NCI-H1930 (cell line): ENCODE data around the gene RENBP.
A peak's percentile ranks its signal among the peaks of the same experiment; 100 is the strongest.

Source experiments
- DNase-seq, 2 experiments: peaks; one replicate each; lab custom pipeline; 2025; lab: John Stamatoyannopoulos, UW

The RENBP gene

DNA sequence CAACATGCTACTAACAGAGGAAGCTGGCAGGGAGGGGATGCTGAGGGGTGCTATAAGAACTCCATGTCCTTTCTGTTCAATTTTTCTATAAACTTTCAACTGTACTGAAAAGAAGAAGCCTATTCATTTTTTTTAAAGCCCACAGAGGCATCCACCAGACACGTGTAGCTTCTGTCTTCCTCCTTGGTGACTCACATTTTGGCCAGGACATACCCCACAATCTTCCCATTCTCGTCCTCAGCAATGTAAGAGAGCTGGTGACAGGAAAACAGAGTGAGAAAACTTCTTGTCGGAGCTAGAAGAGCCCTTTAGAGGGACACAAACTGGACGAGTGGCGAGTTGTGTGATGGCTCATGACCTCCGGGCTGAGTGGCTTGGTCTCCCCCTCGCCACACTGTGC, 10.7 kb downstream of the RENBP start:
- no peak for DNase-seq

DNA sequence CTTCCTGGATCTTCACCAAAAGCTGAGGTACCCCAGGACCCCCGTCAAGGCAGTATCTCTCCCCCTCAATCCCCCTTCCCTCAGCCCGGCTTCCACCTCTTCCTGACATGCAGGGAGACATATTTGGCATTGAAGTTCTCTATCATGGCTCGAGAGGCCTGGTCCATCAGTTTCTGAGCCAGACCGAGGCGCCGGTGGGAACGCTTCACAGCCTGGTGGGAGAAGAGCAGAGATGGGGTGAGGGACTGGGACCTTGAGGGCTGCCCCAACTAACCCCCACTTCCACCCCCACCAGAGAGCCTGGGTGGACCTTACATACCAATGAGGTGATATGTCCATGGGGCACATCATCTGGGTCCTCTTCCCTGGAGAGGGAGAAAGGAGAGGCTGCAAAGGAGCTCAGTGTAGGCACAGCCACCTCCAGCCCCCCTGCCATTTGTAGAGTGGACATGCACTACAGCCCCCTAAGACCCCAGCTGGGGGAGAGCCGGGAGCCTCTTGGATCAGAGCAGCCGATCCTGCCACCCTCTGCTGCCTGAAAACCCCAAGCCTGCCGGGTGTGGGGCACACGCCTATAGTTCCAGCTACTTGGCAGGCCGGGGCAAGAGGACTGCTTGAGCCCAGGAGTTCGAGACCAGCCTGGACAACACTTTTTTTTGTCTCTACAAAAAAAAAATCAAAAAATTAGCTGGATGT, 12.1 kb downstream of the RENBP start:
- DNase-seq: no peak

- no peak for DNase-seq
Observed at GRCh38 chrX:153931748-153932147, 12.7 kb downstream of the RENBP start.

GRCh38 chrX:153931151-153931550, 13.3 kb downstream of the RENBP start:
- no peak for DNase-seq

GRCh38 chrX:153930011-153930910, 14.2 kb downstream of the RENBP start:
- no peak for DNase-seq

DNA sequence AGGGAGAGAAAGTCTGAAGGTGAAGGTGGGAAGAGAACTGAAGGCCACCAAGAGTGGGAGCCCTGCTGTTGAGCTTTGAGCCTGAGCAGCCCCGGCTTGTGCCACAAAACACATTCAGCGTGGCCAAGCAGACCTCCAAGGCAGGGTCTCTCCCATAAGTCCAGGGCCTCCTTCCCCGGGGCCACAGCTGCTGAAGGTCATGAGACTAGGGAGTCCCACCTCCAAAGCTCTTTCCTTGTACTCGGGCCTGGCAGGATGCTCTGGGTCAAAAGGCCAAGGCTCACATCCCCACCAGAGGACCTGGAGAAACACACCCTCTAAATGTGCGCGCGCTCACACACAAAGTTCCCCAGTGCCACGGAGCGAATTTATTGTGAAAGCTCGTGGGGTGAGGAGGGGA, 14.9 kb downstream of the RENBP start:
- no peak for DNase-seq

GRCh38 chrX:153928846-153929245, 15.6 kb downstream of the RENBP start:
- no peak for DNase-seq

GRCh38 chrX:153927922-153928760, 16.3 kb downstream of the RENBP start:
- DNase-seq: peak; percentile 94 to 97

DNA sequence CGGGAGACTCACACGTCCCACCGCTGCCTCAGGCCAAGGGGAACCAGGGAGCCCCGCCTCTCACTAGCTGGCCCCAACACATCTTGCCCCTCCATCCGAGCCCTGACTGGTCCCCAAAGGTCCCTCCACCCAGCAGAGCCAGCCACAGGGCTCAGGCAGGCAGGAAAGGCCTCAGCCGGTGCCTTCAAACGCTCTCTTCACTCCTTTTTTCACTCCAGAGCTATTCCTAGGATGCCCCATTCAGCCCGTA, 16.8 kb downstream of the RENBP start:
- DNase-seq: no peak

DNA sequence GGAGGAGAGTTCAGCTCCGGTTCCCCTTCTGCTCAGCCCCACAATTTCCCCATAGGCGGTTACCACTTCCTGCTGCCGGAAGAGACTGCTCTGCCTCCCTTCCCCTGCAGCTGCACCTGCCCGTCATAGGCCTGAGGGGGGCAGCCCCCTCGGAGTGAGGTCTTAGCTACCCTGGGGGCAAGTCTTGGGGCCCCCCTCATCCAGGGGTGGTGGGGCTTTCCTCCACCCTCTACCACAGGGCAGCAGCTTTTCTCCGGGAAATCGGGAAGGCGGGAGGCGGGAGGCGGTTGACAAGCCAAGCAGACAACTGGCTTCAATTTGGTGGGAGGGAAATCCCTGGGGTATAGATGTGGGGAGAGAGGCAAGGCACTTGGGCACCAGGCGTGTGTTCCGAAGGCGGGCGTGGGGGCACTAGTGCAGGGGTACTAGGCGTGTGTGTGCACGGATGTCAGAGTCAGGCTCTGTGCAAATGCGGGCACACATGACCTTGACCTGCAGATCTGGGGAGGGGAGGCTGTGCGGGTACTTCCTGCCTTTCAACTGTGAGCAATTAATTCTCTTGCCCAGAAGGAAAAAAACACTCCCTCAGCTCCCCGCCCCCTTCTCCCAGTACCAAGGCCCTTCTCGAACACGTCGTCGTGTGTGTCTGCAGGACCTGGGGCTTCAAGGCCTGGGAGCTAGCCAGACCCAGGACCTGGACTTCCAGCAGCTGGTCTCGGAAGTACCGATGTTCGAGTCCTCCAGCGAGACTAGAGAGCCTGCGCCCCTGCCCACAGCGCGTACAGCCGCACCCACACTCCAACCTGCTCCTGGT, 17.4 kb downstream of the RENBP start:
- DNase-seq: no peak

DNA sequence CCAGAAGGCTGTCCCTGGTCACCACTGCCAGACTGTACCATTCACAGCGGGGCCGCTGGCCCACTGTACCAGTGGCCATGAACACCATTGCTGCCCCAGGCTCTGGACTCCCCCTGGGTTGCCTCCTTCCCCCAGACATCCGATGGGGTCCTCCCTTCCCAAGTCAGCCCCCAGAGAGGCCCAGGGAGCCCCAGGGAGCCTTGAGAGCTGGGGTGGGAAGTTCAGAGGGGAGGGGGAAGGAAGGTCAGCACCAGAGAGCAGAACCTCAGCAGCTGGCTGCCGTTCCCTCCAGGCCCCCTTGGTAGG, 17.9 kb downstream of the RENBP start:
- DNase-seq: no peak

DNA sequence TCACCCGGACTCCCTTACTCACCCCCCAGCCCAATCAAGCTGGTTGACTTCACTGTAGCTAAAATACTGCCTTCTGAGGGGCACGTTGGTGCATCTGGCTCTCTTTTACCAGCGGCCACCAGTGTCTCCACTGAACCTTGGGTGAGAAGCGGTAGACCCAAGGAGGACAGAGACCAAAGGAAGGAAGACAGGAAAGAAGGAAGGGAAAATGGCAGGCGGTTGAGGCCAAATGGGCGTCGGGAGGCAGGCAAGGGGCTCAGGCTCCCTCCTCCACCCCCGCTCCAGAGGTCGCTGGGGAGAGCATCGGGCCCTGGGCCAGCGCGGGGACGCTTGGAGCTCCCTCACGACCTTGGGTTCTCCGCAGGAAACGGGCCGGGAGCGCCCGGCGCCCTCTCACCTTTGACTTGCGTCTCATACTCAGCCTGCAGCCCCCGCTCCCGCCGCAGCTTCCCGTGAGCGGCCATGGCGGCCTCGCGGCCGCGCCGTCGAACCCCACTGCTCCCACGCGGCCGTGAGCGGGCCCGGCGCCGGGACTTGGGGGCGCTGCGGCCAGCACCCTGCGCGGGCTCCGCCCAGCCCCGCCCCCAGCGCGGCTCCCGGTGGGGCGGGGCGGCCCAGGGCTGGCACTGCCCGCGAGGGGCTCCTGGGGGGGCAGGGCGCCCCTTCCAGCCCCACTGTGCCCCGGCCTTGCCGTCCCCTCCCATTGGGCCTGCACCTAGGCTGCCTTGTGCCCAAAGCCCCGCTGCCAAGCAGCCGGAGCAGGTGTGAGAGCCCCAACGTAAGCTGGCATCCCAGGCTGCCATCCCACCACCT, 18.5 kb downstream of the RENBP start, which contains the start of gene ARHGAP4:
TSS of gene ARHGAP4 (minus strand) at position 526 of the 813 bp plus-strand sequence. CDS start at position 464, 62 bp downstream.
- peak in 1 of 2 experiments; percentile 21 for DNase-seq

DNA sequence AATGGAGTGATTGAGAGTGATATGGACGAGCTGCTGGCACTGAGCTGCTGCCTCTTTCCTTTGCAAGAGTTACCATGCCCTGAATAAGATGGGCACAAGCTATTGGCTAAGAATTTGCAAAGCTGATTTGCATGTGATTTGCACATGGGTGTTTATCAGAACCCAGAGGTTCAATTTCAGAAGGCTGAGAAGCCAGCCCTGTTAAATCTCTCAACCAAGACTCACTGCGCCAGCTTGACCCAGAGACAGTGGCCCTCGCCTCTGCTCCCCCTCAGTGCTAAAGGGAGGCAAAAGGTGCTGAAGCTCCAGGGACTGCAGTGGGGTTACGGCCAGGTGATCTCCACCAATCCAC, 19.1 kb downstream of the RENBP start:
- no peak for DNase-seq

- DNase-seq: peak in 1 of 2 experiments; percentile 20
Observed at GRCh38 chrX:153924149-153924861, 20.1 kb downstream of the RENBP start.

GRCh38 chrX:153922932-153923857, 21.2 kb downstream of the RENBP start:
- no peak for DNase-seq

DNA sequence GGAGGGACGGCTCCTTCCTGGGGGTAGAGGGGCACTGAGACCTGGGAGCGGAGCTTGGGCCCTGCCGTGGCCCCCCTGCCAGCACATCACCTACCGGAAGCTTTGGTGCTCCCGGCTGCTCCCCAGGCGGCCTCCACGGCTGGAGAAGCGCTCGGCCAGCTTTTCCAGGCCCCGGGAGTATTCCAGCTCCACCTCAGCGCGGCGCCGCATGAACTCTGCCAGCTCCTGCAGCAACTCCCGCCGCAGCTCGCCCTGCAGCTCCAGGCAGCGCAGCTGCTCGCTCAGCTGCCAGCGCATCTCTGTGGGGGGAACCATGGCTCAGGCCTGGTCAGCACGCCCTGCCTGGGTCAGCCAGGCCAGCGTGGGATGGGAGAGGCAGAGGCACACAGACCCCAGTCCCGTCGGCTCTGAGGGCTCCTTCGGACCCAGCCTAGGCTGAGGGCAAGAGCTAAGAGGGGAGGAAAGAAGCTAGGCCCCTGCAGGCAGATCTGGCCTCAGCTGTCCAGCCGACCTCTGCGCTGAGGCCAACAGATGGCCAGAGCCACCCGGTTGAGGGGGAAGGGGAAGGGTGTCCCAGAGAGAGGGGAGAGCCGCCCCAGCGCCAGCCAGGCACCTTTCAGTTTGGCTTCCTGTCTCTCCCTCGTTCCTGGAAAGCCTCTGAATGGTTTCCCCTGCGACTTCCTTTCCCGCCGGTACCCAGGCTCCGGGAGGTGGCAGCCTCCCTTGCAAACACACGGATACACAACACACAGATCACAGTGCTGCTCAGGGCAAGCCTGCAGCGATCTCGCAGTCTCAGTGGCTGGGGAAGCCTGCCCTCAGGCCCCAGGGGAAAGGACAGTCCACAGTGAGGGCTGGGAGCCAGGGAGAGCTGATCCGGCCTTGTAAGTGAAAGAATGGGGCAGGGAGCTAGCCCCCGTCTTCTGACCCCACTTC, 22.7 kb downstream of the RENBP start:
- DNase-seq: no peak

DNA sequence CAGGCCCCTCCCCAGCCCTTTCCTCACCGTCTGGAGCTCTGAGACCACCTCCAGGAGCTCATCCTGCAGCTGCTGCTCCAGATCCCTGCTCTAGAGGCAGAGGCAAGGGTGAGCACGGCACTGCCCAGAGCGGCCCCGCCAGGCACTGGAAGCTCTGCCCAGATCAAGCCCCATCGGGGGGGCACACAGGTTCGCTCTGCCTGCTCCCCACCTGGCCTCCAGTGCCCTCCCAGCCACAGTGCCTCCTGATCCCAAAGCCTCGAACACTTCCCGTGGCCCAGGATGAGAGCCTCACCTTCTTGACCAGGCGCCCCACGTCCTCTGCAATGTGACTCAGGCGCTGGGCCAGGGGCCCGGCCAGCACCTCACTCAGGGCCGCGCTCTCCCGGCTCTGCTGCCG, 23.4 kb downstream of the RENBP start:
- no peak for DNase-seq

GRCh38 chrX:153920546-153920945, 23.9 kb downstream of the RENBP start:
- no peak for DNase-seq
